ENCODE results near the gene HAUS8.

Gene HAUS8

GRCh38 chr19:17090583-17090982 is 15.3 kb upstream of the HAUS8 start:
- TF ChIP-seq ZFX (IDR thresholded peaks at IDR 0.05) (no peak), CTCF (conservative IDR thresholded peaks at IDR 0.05) (no peak)
- no peak overlapping the region for H3K27ac ChIP-seq

GRCh38 chr19:17088552-17088951 is 13.3 kb upstream of the HAUS8 start:
- no peak for TF ChIP-seq CTCF (conservative IDR thresholded peaks at IDR 0.05)
- TF ChIP-seq ZFX (IDR thresholded peaks at IDR 0.05), result no peak
- no peak overlapping the region for H3K27ac ChIP-seq

- H3K27ac ChIP-seq, result no peak overlapping the region
- TF ChIP-seq CTCF (conservative IDR thresholded peaks at IDR 0.05) (no peak), ZFX (IDR thresholded peaks at IDR 0.05) (no peak)
Measured at GRCh38 chr19:17086834-17087233, 11.6 kb upstream of the HAUS8 start.

GRCh38 chr19:17086120-17086519 is 10.9 kb upstream of the HAUS8 start:
- H3K27ac ChIP-seq, result no peak overlapping the region
- no peak for TF ChIP-seq CTCF (conservative IDR thresholded peaks at IDR 0.05)
- no peak for TF ChIP-seq ZFX (IDR thresholded peaks at IDR 0.05)

GRCh38 chr19:17081672-17082630 is 6.7 kb upstream of the HAUS8 start:
- TF ChIP-seq CTCF (conservative IDR thresholded peaks at IDR 0.05), result no peak
- no peak for TF ChIP-seq ZFX (IDR thresholded peaks at IDR 0.05)
- no peak overlapping the region for H3K27ac ChIP-seq

GRCh38 chr19:17080440-17080801 is 5.2 kb upstream of the HAUS8 start:
- H3K27ac ChIP-seq, result no peak overlapping the region
- TF ChIP-seq CTCF (conservative IDR thresholded peaks at IDR 0.05) (no peak), ZFX (IDR thresholded peaks at IDR 0.05) (no peak)

- H3K27ac ChIP-seq, result no peak overlapping the region
- no peak for TF ChIP-seq ZFX (IDR thresholded peaks at IDR 0.05)
- no peak for TF ChIP-seq CTCF (conservative IDR thresholded peaks at IDR 0.05)
Measured at GRCh38 chr19:17079710-17080439, 4.6 kb upstream of the HAUS8 start.
